Gastrocnemius medialis (tissue), 4 donors: Measurements from ENCODE around the gene TJP3. TPM values are rescaled to one million over a fixed set of nuclear protein-coding genes. Genes with fewer than 3 reads are reported as not detected.

Experiments
- ATAC-seq, 2 donors: fragments of 150-250 bp; one replicate each; pipeline ENCODE4 v1.9.1; 2016
- DNase-seq, 2 donors: peaks; one replicate each; pipeline ENCODE4 v3.0.0-alpha.2; 2019
- H3K27ac ChIP-seq, 4 donors: fragments of 200-600 bp; sonication (generic); 1 replicate in 1 of 4; 2 replicates in 3 of 4; pipeline ENCODE4 v1.5.1; 2016 to 2018; ENCODE audit warnings: mild to moderate bottlenecking in 2 of 4, moderate library complexity in 1 of 4
- H3K27me3 ChIP-seq, 3 donors: fragments of 200-600 bp; sonication (generic) in 2 of 3; 1 replicate in 1 of 3; 2 replicates in 2 of 3; pipeline versions ENCODE4 v1.5.1 to v1.6.0; 2016 to 2019; ENCODE audit warnings: mild to moderate bottlenecking in 1 of 3, moderate library complexity in 1 of 3
- H3K36me3 ChIP-seq, 2 donors: fragments of 200-600 bp; sonication (generic) in 1 of 2; one replicate each; pipeline ENCODE4 v1.5.1; 2017 to 2018
- H3K4me1 ChIP-seq, 2 donors: fragments of 200-600 bp; sonication (generic) in 1 of 2; one replicate each; pipeline ENCODE4 v1.5.1; 2016 to 2017; ENCODE audit warnings: mild to moderate bottlenecking in 2 of 2
- H3K4me3 ChIP-seq, 4 donors: fragments of 200-600 bp; sonication (generic) in 3 of 4; 1 replicate in 1 of 4; 2 replicates in 3 of 4; pipeline ENCODE4 v1.5.1; 2016 to 2019; ENCODE audit warnings: mild to moderate bottlenecking in 2 of 4
- H3K9me3 ChIP-seq, 3 donors: fragments of 200-600 bp; sonication (generic) in 2 of 3; 1 replicate in 1 of 3; 2 replicates in 2 of 3; pipeline ENCODE4 v1.5.1; 2016 to 2019
- POLR2A ChIP-seq, 2 donors: fragments of 450-650 bp; IDR thresholded peaks; one replicate each; pipeline ENCODE4 v1.6.1; 2017; ENCODE audit warnings: antibody characterized with exemption in 2 of 2, mild to moderate bottlenecking in 2 of 2, moderate library complexity in 2 of 2
- in situ Hi-C, 4 donors: fragments of 200-750 bp; cut with MboI; loops; one replicate each; pipeline versions ENCODE4 v1.15.0 to v1.8.0; 2017; ENCODE audit warnings: low sequenced_read_pairs in 4 of 4
- intact Hi-C: fragments of 100-400 bp; cut with DNase I; formaldehyde crosslinking; loops from one replicate; pipeline ENCODE4 v1.15.1; 2023; ENCODE audit warnings: low total_unique reads
- total RNA-seq, 4 donors: library from RNA; depleted of rRNA; stranded (reverse); fragments of >200 nt; gene quantifications; one replicate each; pipeline versions ENCODE4 v1.1.0 to v1.2.3, GENCODE V29; 2016
- TF ChIP-seq, protein P1 (sequence below), 5 experiments: fragments of 450-650 bp in 3 of 5; fragments of 200-600 bp in 2 of 5; sonication (generic) in 2 of 5; IDR thresholded peaks in 4 of 5; conservative IDR thresholded peaks in 1 of 5; 1 replicate in 4 of 5; 2 replicates in 1 of 5; pipeline ENCODE4 v1.5.1; 2016 to 2019; ENCODE audit warnings: antibody characterized with exemption in 5 of 5, mild to moderate bottlenecking in 3 of 5, moderate library complexity in 3 of 5

The TJP3 gene
- total RNA-seq, 4 donors from 2014 or later: 0.67 to 3.7 (median 1.7) TPM

DNA sequence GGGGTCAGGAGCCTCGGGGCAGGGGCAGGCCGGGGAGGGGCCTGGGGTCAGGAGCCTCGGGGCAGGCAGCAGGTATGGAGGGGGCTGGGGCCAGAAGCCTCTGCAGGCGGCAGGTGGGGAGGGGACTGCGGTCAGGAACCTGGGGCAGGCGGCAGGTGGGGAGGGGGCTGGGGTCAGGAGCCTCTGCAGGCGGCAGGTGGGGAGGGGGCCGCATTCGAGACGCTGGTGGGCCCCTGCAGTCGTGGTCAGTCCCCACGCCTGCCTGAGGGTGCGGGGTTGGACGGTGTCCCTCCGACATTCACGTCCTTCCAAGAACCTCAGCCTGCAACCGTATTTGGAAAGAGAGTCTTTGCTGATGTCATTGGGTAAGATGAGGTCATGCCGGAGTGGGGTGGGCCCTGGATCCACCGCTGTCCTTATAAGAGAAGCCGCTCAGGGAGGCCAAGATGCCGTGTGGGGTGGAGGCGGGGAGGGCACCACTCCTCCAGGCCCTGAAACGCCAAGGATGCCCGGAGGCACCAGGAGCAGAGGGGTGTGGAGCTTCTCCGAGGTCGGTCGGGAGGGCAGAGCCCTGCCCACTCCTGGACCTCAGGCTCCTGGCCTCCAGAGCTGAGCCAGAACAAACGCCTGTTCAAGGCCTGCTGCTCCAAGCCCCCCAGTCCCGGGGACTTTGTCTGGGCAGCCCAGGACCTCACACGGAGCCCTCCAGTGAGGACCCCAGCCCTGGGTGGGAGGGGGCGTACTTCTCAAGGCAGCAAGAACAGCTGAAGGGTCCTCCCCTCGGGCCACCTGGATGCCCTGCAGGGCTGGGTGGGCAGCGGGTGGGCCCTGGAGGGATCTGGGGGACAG lies 38.0 kb upstream of the TJP3 start:
- no peaks in the 10 kb centered on the region for H3K36me3 ChIP-seq
- DNase-seq: peak; percentile 55 to 73
- peak overlapping the region; percentile 86 to 95 (median 88) for H3K27ac ChIP-seq
- peak; percentile 59 to 80 for TF ChIP-seq POLR2A (IDR thresholded peaks at IDR 0.05)
- TF ChIP-seq, protein P1, sequence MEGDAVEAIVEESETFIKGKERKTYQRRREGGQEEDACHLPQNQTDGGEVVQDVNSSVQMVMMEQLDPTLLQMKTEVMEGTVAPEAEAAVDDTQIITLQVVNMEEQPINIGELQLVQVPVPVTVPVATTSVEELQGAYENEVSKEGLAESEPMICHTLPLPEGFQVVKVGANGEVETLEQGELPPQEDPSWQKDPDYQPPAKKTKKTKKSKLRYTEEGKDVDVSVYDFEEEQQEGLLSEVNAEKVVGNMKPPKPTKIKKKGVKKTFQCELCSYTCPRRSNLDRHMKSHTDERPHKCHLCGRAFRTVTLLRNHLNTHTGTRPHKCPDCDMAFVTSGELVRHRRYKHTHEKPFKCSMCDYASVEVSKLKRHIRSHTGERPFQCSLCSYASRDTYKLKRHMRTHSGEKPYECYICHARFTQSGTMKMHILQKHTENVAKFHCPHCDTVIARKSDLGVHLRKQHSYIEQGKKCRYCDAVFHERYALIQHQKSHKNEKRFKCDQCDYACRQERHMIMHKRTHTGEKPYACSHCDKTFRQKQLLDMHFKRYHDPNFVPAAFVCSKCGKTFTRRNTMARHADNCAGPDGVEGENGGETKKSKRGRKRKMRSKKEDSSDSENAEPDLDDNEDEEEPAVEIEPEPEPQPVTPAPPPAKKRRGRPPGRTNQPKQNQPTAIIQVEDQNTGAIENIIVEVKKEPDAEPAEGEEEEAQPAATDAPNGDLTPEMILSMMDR (IDR thresholded peaks at IDR 0.05 in 4 of 5, conservative IDR thresholded peaks at IDR 0.05 in 1 of 5): no peak
- no peaks in the 10 kb centered on the region for H3K27me3 ChIP-seq
- no peaks in the 10 kb centered on the region for H3K9me3 ChIP-seq
- in situ Hi-C loops (no loop called here), intact Hi-C loops (loop anchor here (1.0 to 10.0 kb wide), 2 partner anchors 30 to 155 kb away; partner anchors contain the start of gene PIP5K1C)
- ATAC-seq: peak; percentile 72 to 76
- H3K4me3 ChIP-seq: peak overlapping the region; percentile 26 to 59 (median 38)
- H3K4me1 ChIP-seq: peaks cover 33 to 34% of the 10 kb centered on the region in 2 donors

DNA sequence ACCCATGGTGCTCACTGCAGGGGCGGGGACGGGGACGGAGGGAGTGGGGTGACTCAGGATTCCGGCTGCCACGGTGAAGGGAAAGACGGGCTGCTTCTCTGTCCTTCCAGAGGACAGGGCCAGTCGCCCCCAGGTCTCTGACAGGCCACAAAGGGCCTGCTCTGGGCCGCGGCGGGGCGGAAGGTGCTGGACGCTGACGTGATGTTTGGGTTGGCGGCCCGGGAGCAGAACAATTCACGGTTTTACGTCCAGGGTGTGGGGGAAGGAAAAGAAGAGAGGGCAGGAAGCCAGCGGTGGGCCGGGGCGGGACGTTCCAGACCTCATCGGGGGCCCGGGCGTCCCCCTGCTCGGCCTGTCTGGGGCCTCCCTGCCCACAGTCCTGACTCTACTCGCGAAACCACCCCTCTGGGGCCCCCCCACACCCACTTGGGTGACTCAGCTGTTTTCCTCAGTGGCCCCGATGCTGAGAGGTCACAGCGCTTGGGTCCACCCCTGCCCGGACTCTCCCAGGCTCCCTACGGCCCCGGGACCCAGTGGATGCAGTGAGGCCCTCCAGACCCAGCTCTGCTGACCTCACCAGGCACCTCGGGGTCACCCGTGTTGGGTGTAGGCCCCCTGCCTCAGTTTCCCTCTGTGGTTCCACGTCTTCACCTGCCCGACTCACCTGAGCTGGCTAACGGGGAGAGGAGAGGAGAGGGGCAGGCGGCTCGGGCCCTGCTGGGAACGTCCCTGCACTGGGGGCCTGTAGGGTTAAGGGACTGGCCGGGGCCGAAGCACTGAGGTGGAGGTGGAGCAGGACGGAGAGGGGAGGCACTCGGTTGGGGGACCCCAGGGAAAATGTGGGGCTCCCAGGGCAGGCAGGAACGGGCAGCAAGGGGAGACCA lies 37.1 kb upstream of the TJP3 start:
- intact Hi-C loops: loop anchor here (1.0 kb wide), 1 partner anchor 29 kb away; the partner anchor contains the start of gene PIP5K1C
- in situ Hi-C loops: no loop called here
- Histone ChIP-seq H3K4me1 (peaks cover 29 to 34% of the 10 kb centered on the region in 2 donors), H3K36me3 (no peaks in the 10 kb centered on the region), H3K27ac (peak overlapping the region; percentile 86 to 95 (median 88)), H3K27me3 (no peaks in the 10 kb centered on the region), H3K9me3 (no peaks in the 10 kb centered on the region), H3K4me3 (peak overlapping the region; percentile 36 to 59 (median 38))
- ATAC-seq (peak; percentile 59 to 63), DNase-seq (peak; percentile 42 to 67)
- TF ChIP-seq, protein P1 (IDR thresholded peaks at IDR 0.05 in 4 of 5, conservative IDR thresholded peaks at IDR 0.05 in 1 of 5): no peak
- peak; percentile 24 to 46 for TF ChIP-seq POLR2A (IDR thresholded peaks at IDR 0.05)

DNA sequence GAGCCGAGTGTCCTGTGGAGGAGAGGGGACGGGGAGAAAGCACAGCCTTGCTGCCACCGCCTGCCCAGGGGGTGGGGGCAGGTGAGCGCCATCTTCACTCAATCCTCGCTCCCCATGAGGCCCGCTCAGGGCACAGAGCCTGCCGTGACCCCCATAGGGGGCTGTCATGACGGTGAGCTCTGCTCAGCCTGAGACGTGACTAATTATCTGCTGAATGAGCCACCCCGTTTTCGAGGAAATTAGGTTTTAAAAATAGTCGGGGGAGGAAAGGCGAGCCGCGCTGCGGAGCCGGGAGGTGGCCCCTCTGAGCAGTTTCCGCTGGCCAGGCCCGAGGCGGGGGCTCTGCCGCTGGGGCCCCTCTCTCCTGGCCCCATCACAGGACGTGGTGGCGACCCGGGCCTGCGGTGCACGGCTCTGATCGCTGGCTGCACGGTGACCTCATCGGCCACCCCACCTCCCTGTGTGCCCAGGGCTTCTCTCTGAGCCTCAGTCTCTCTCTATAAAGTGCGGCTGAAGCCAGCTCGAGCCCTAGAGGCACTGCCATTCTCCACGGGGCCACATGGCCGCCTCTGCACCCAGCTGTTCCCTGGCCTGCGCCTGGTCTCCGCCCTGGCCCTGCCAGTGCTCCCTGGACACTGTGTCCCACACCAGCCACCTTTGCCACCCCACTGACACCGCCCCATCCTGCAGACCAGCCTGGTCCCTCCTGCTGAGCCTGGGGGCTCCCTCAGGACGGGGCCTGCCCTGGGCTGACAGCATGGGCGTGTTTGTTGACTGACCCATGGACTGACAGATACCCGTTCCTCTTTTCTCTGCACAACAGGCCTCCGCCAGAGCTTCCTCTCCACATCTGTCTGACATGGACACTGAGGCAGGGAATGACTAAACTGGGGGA lies 36.3 kb upstream of the TJP3 start:
- DNase-seq: no peak
- Histone ChIP-seq H3K9me3 (no peaks in the 10 kb centered on the region), H3K36me3 (no peaks in the 10 kb centered on the region), H3K4me1 (peaks cover 27 to 34% of the 10 kb centered on the region in 2 donors), H3K27ac (peak overlapping the region; percentile 86 to 95 (median 88)), H3K27me3 (no peaks in the 10 kb centered on the region), H3K4me3 (peak overlapping the region; percentile 36 to 59 (median 38))
- intact Hi-C loops (no loop called here), in situ Hi-C loops (no loop called here)
- ATAC-seq: peak in 1 of 2 donors; percentile 17
- TF ChIP-seq, protein P1 (IDR thresholded peaks at IDR 0.05 in 4 of 5, conservative IDR thresholded peaks at IDR 0.05 in 1 of 5): peak in 1 of 5 experiments; percentile 14
- TF ChIP-seq POLR2A (IDR thresholded peaks at IDR 0.05): no peak

DNA sequence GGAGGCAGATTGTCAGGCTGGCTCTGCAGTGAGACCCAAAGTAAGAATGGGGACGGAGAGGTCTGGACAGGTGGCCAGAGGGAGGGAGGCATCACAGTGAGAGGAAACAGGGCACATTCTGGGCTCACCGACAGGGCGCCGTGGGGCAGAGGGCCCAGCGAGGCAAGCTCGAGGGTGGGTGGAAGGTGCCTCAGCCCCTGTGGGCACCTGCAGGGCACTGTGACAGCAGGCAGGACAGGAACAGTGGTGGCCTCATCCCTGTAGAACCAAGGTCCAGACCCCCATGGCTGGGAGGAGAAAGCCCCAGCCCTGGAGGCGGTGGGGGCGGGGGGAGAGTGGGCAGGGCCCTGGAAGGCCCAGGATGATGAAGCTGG lies 35.6 kb upstream of the TJP3 start:
- H3K27ac ChIP-seq: peak overlapping the region; percentile 86 to 95 (median 88)
- no peaks in the 10 kb centered on the region for H3K9me3 ChIP-seq
- intact Hi-C loops: no loop called here
- ATAC-seq (no peak), DNase-seq (no peak)
- in situ Hi-C loops: no loop called here
- no peaks in the 10 kb centered on the region for H3K27me3 ChIP-seq
- no peak for TF ChIP-seq POLR2A (IDR thresholded peaks at IDR 0.05)
- TF ChIP-seq, protein P1 (IDR thresholded peaks at IDR 0.05 in 4 of 5, conservative IDR thresholded peaks at IDR 0.05 in 1 of 5): no peak
- H3K36me3 ChIP-seq: no peaks in the 10 kb centered on the region
- H3K4me3 ChIP-seq: no peak overlapping the region
- peaks cover 27 to 34% of the 10 kb centered on the region in 2 donors for H3K4me1 ChIP-seq
